ENCODE measurements around the gene ADGRL4.

ADGRL4 gene

DNA sequence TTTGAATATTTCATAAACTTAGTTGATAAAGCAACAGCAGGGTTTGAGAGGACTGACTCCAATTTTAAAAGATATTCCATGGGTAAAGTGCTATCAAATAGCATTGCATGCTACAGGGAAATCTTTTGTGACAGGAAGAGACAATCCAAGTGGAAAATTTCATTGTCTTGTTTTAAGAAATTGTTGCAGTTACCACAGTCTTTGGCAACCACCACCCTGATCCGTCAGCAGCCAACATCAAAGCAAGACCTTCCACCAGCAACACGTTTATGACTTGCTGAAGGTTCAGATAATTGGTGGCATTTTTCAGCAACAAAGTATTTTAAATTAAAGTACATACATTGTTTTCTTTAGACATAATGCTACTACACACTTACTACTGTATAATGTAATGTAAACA, 47.8 kb downstream of the ADGRL4 start:
- Histone ChIP-seq H3K9me3 (ENCODE audit: control insufficient read depth in 5 of 5, low read length in 5 of 5) (peaks cover 0 to 3% (median 0%) of the 10 kb centered on the region in 5 donors), H3K4me3 (ENCODE audit: low read depth in 1 of 5, low read length in 5 of 5) (no peak overlapping the region), H3K4me1 (ENCODE audit: control insufficient read depth in 5 of 5, insufficient read depth in 5 of 5, low read length in 5 of 5) (no peaks in the 10 kb centered on the region), H3K36me3 (ENCODE audit: control insufficient read depth in 5 of 5, insufficient read depth in 5 of 5, low read length in 5 of 5) (no peaks in the 10 kb centered on the region), H3K9ac (ENCODE audit: low read length in 5 of 5) (no peak overlapping the region), H3K27ac (ENCODE audit: low read depth, low read length) (no peak overlapping the region), H3K27me3 (ENCODE audit: control insufficient read depth in 5 of 5, insufficient read depth in 4 of 5, low read length in 5 of 5) (no peaks in the 10 kb centered on the region)

GRCh38 chr1:78950826-78951225, 55.7 kb downstream of the ADGRL4 start:
- no peak overlapping the region for H3K9ac ChIP-seq (ENCODE audit: low read length in 5 of 5)
- no peaks in the 10 kb centered on the region for H3K4me1 ChIP-seq (ENCODE audit: control insufficient read depth in 5 of 5, insufficient read depth in 5 of 5, low read length in 5 of 5)
- H3K27me3 ChIP-seq (ENCODE audit: control insufficient read depth in 5 of 5, insufficient read depth in 4 of 5, low read length in 5 of 5), result no peaks in the 10 kb centered on the region
- H3K36me3 ChIP-seq (ENCODE audit: control insufficient read depth in 5 of 5, insufficient read depth in 5 of 5, low read length in 5 of 5), result no peaks in the 10 kb centered on the region
- no peaks in the 10 kb centered on the region for H3K9me3 ChIP-seq (ENCODE audit: control insufficient read depth in 5 of 5, low read length in 5 of 5)
- H3K4me3 ChIP-seq (ENCODE audit: low read depth in 1 of 5, low read length in 5 of 5), result no peak overlapping the region
- H3K27ac ChIP-seq (ENCODE audit: low read depth, low read length), result no peak overlapping the region

GRCh38 chr1:78949227-78949626, 57.3 kb downstream of the ADGRL4 start:
- Histone ChIP-seq H3K4me1 (ENCODE audit: control insufficient read depth in 5 of 5, insufficient read depth in 5 of 5, low read length in 5 of 5) (peaks cover 0 to under 1% (median 0%) of the 10 kb centered on the region in 5 donors), H3K9me3 (ENCODE audit: control insufficient read depth in 5 of 5, low read length in 5 of 5) (no peaks in the 10 kb centered on the region), H3K27ac (ENCODE audit: low read depth, low read length) (no peak overlapping the region), H3K9ac (ENCODE audit: low read length in 5 of 5) (no peak overlapping the region), H3K36me3 (ENCODE audit: control insufficient read depth in 5 of 5, insufficient read depth in 5 of 5, low read length in 5 of 5) (no peaks in the 10 kb centered on the region), H3K27me3 (ENCODE audit: control insufficient read depth in 5 of 5, insufficient read depth in 4 of 5, low read length in 5 of 5) (no peaks in the 10 kb centered on the region), H3K4me3 (ENCODE audit: low read depth in 1 of 5, low read length in 5 of 5) (no peak overlapping the region)

- Histone ChIP-seq H3K27me3 (ENCODE audit: control insufficient read depth in 5 of 5, insufficient read depth in 4 of 5, low read length in 5 of 5) (no peaks in the 10 kb centered on the region), H3K4me1 (ENCODE audit: control insufficient read depth in 5 of 5, insufficient read depth in 5 of 5, low read length in 5 of 5) (no peaks in the 10 kb centered on the region), H3K4me3 (ENCODE audit: low read depth in 1 of 5, low read length in 5 of 5) (no peak overlapping the region), H3K9me3 (ENCODE audit: control insufficient read depth in 5 of 5, low read length in 5 of 5) (no peaks in the 10 kb centered on the region), H3K27ac (ENCODE audit: low read depth, low read length) (no peak overlapping the region), H3K9ac (ENCODE audit: low read length in 5 of 5) (no peak overlapping the region), H3K36me3 (ENCODE audit: control insufficient read depth in 5 of 5, insufficient read depth in 5 of 5, low read length in 5 of 5) (peaks cover 0 to 3% (median 0%) of the 10 kb centered on the region in 5 donors)
Observed at GRCh38 chr1:78919150-78919549, 87.4 kb downstream of the ADGRL4 start.

DNA sequence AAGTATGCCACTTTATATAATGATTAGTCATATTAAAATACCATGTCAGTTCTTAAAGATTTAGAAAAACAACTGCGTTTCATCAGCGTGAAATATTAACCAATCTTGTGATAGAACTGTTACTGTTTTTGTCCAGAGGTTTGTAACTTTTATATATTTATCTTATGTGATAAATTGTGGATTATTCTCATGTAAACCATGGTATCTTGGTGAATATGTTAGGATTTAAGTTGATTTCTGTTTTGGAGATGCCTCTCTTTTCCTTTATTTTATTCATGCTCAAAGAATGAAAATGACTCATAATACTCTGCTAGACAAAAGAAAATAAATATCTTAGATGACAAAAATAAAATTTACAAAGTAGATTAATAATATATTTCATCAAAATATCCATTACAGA, 88.4 kb downstream of the ADGRL4 start:
- peaks cover 0 to 3% (median 0%) of the 10 kb centered on the region in 5 donors for H3K36me3 ChIP-seq (ENCODE audit: control insufficient read depth in 5 of 5, insufficient read depth in 5 of 5, low read length in 5 of 5)
- H3K9me3 ChIP-seq (ENCODE audit: control insufficient read depth in 5 of 5, low read length in 5 of 5), result no peaks in the 10 kb centered on the region
- no peaks in the 10 kb centered on the region for H3K4me1 ChIP-seq (ENCODE audit: control insufficient read depth in 5 of 5, insufficient read depth in 5 of 5, low read length in 5 of 5)
- no peak overlapping the region for H3K4me3 ChIP-seq (ENCODE audit: low read depth in 1 of 5, low read length in 5 of 5)
- H3K9ac ChIP-seq (ENCODE audit: low read length in 5 of 5), result no peak overlapping the region
- no peak overlapping the region for H3K27ac ChIP-seq (ENCODE audit: low read depth, low read length)
- no peaks in the 10 kb centered on the region for H3K27me3 ChIP-seq (ENCODE audit: control insufficient read depth in 5 of 5, insufficient read depth in 4 of 5, low read length in 5 of 5)

DNA sequence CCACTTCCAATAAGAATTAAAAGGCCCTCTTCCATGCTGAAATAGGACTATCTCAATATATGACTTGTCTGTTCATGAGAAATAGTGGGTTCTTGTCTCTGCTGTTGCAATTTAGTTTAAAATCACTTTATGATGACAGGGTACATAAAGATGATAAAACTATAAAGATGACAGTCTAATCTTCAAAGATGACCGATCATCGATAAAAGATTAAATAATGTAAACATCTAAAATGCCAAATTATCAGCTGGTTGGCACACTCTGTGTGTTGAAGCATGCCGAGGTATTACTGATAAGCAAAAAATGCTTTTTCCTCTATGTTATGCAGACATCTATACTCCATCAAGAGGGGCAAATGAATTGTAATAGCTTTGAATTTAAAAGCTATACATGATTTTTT, 89.5 kb downstream of the ADGRL4 start:
- Histone ChIP-seq H3K36me3 (ENCODE audit: control insufficient read depth in 5 of 5, insufficient read depth in 5 of 5, low read length in 5 of 5) (peaks cover 0 to 3% (median 0%) of the 10 kb centered on the region in 5 donors), H3K27ac (ENCODE audit: low read depth, low read length) (no peak overlapping the region)

GRCh38 chr1:78913950-78914349, 92.6 kb downstream of the ADGRL4 start:
- no peaks in the 10 kb centered on the region for H3K9me3 ChIP-seq (ENCODE audit: control insufficient read depth in 5 of 5, low read length in 5 of 5)
- H3K4me1 ChIP-seq (ENCODE audit: control insufficient read depth in 5 of 5, insufficient read depth in 5 of 5, low read length in 5 of 5), result peaks cover 0 to 12% (median 0%) of the 10 kb centered on the region in 5 donors
- H3K27me3 ChIP-seq (ENCODE audit: control insufficient read depth in 5 of 5, insufficient read depth in 4 of 5, low read length in 5 of 5), result no peaks in the 10 kb centered on the region
- no peak overlapping the region for H3K9ac ChIP-seq (ENCODE audit: low read length in 5 of 5)
- no peak overlapping the region for H3K27ac ChIP-seq (ENCODE audit: low read depth, low read length)
- no peak overlapping the region for H3K4me3 ChIP-seq (ENCODE audit: low read depth in 1 of 5, low read length in 5 of 5)
- H3K36me3 ChIP-seq (ENCODE audit: control insufficient read depth in 5 of 5, insufficient read depth in 5 of 5, low read length in 5 of 5), result peaks cover 0 to 3% (median 0%) of the 10 kb centered on the region in 5 donors

More for the DNA sequence above, 89.5 kb downstream of the ADGRL4 start:
- H3K4me1 ChIP-seq (ENCODE audit: control insufficient read depth in 5 of 5, insufficient read depth in 5 of 5, low read length in 5 of 5), result peaks cover 0 to 6% (median 0%) of the 10 kb centered on the region in 5 donors
- no peaks in the 10 kb centered on the region for H3K9me3 ChIP-seq (ENCODE audit: control insufficient read depth in 5 of 5, low read length in 5 of 5)
- no peak overlapping the region for H3K9ac ChIP-seq (ENCODE audit: low read length in 5 of 5)
- no peaks in the 10 kb centered on the region for H3K27me3 ChIP-seq (ENCODE audit: control insufficient read depth in 5 of 5, insufficient read depth in 4 of 5, low read length in 5 of 5)
- no peak overlapping the region for H3K4me3 ChIP-seq (ENCODE audit: low read depth in 1 of 5, low read length in 5 of 5)

DNA sequence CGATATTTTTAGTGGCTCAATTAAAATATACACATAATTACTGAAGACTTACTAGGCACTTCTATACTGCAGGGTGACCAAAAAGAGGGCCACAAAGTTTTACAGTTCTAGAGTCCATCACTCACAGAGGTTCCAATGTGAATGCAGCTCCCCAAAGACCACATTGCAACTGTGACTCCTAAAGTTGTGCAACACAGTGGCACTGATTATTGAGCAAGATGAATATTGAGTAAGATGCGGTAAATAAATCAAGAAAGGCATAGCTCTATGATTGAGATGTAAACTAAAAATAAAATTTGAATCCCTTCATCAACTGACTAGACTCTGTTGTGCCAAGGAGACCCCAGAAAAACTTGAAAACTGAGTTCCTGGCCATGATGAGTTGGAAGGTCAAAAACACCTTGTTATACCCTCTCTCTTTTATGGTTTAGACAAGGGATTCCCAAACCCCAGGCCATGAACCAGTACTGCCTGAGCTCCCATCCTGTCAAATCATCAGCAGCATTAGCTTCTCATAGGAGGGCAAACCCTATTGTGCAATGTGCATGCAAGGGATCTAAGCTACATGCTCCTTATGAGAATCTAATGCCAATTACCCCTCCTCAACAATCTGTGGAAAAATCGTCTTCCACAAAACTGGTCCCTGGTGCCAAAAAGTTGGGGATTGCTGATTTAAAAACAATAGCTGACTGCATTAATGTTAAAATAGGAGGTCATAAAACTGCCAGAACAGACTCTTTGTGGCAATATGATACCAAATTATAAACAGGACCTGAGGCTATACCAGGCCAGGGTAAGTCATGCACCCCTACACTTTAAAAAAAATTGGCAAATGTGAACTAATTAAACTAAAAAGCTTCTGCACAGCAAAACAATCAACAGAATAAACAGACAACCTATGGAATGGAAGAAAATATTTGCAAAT, 94.3 kb downstream of the ADGRL4 start:
- peaks cover 0 to 12% (median 0%) of the 10 kb centered on the region in 5 donors for H3K4me1 ChIP-seq (ENCODE audit: control insufficient read depth in 5 of 5, insufficient read depth in 5 of 5, low read length in 5 of 5)
- H3K9ac ChIP-seq (ENCODE audit: low read length in 5 of 5), result no peak overlapping the region
- H3K27ac ChIP-seq (ENCODE audit: low read depth, low read length), result no peak overlapping the region
- no peak overlapping the region for H3K4me3 ChIP-seq (ENCODE audit: low read depth in 1 of 5, low read length in 5 of 5)
- H3K9me3 ChIP-seq (ENCODE audit: control insufficient read depth in 5 of 5, low read length in 5 of 5), result no peaks in the 10 kb centered on the region
- H3K27me3 ChIP-seq (ENCODE audit: control insufficient read depth in 5 of 5, insufficient read depth in 4 of 5, low read length in 5 of 5), result no peaks in the 10 kb centered on the region
- H3K36me3 ChIP-seq (ENCODE audit: control insufficient read depth in 5 of 5, insufficient read depth in 5 of 5, low read length in 5 of 5), result peaks cover 0 to 3% (median 0%) of the 10 kb centered on the region in 5 donors

GRCh38 chr1:78902641-78903040, 103.9 kb downstream of the ADGRL4 start:
- Histone ChIP-seq H3K4me3 (ENCODE audit: low read depth in 1 of 5, low read length in 5 of 5) (no peak overlapping the region), H3K27ac (ENCODE audit: low read depth, low read length) (no peak overlapping the region), H3K9me3 (ENCODE audit: control insufficient read depth in 5 of 5, low read length in 5 of 5) (no peaks in the 10 kb centered on the region), H3K4me1 (ENCODE audit: control insufficient read depth in 5 of 5, insufficient read depth in 5 of 5, low read length in 5 of 5) (no peaks in the 10 kb centered on the region), H3K36me3 (ENCODE audit: control insufficient read depth in 5 of 5, insufficient read depth in 5 of 5, low read length in 5 of 5) (peaks cover 0 to 6% (median 0%) of the 10 kb centered on the region in 5 donors), H3K9ac (ENCODE audit: low read length in 5 of 5) (no peak overlapping the region), H3K27me3 (ENCODE audit: control insufficient read depth in 5 of 5, insufficient read depth in 4 of 5, low read length in 5 of 5) (no peaks in the 10 kb centered on the region)

GRCh38 chr1:78894811-78895210, 111.7 kb downstream of the ADGRL4 start:
- no peak overlapping the region for H3K27ac ChIP-seq (ENCODE audit: low read depth, low read length)
- no peaks in the 10 kb centered on the region for H3K27me3 ChIP-seq (ENCODE audit: control insufficient read depth in 5 of 5, insufficient read depth in 4 of 5, low read length in 5 of 5)
- H3K4me1 ChIP-seq (ENCODE audit: control insufficient read depth in 5 of 5, insufficient read depth in 5 of 5, low read length in 5 of 5), result no peaks in the 10 kb centered on the region
- no peak overlapping the region for H3K9ac ChIP-seq (ENCODE audit: low read length in 5 of 5)
- H3K9me3 ChIP-seq (ENCODE audit: control insufficient read depth in 5 of 5, low read length in 5 of 5), result no peaks in the 10 kb centered on the region
- H3K36me3 ChIP-seq (ENCODE audit: control insufficient read depth in 5 of 5, insufficient read depth in 5 of 5, low read length in 5 of 5), result no peaks in the 10 kb centered on the region
- H3K4me3 ChIP-seq (ENCODE audit: low read depth in 1 of 5, low read length in 5 of 5), result no peak overlapping the region

All from subcutaneous abdominal adipose tissue (tissue), 5 donors.